ENCODE measurements around the gene EMILIN2. TPM values are rescaled to one million over a fixed set of nuclear protein-coding genes. Genes with fewer than 3 reads are reported as not detected.

The EMILIN2 gene
- total and polyA plus RNA-seq, 9 of the 15 experiments (the other 6 are each of a cell fraction or from before 2014, with no cell fraction given) = 0.01 to 0.40 (median 0.19) TPM

- no peak for FAIRE-seq
- Histone ChIP-seq H3K4me2 (ENCODE audit: insufficient read depth, low read length) (no peak overlapping the region), H3K79me2 (ENCODE audit: control insufficient read depth, insufficient read depth, low read length) (no peaks in the 10 kb centered on the region), H3K27ac (ENCODE audit: extremely low read depth, low read depth, low read length) (no peak overlapping the region), H3K36me3 (ENCODE audit: control insufficient read depth, insufficient read depth, low read length) (no peaks in the 10 kb centered on the region), H3K27me3 (ENCODE audit: control insufficient read depth in 2 of 2, insufficient read depth in 2 of 2, low read length in 2 of 2) (no peaks in the 10 kb centered on the region), H3K4me1 (replicated peaks in 1 of 2; ENCODE audit: control insufficient read depth in 2 of 2, insufficient read depth in 2 of 2, low read length in 2 of 2) (peaks cover 5 to 10% of the 10 kb centered on the region in 2 experiments; a peak in 4 of 5 replicates), H3K9me3 (replicated peaks; ENCODE audit: control insufficient read depth, insufficient read depth, low read depth, low read length) (no peaks in the 10 kb centered on the region), H3K4me3 (no peak overlapping the region), H2AFZ (ENCODE audit: low read depth, low read length) (no peak overlapping the region), H3K9me1 (ENCODE audit: control insufficient read depth, insufficient read depth, low read length) (no peaks in the 10 kb centered on the region), H3K9ac (ENCODE audit: insufficient read depth in 1 of 2, low read depth in 2 of 2, low read length in 2 of 2) (no peak overlapping the region), H4K20me1 (replicated peaks; ENCODE audit: control insufficient read depth, insufficient read depth, low read length) (no peaks in the 10 kb centered on the region)
- in situ Hi-C loops (cut with MboI) = no loop called here
- CTCF ChIA-PET (ENCODE audit: low intra/inter-chr PET ratio) = no interaction called here
- no peak for ATAC-seq
- no TSS peak for BruUV-seq (replicated peaks)
- no peak for TF ChIP-seq IFI16 (CRISPR knock-in tag; IDR thresholded peaks at IDR 0.05)
- TF ChIP-seq ZNF121 (CRISPR knock-in tag; conservative IDR thresholded peaks at IDR 0.05) = peak; percentile 76
- TF ChIP-seq, protein P1, sequence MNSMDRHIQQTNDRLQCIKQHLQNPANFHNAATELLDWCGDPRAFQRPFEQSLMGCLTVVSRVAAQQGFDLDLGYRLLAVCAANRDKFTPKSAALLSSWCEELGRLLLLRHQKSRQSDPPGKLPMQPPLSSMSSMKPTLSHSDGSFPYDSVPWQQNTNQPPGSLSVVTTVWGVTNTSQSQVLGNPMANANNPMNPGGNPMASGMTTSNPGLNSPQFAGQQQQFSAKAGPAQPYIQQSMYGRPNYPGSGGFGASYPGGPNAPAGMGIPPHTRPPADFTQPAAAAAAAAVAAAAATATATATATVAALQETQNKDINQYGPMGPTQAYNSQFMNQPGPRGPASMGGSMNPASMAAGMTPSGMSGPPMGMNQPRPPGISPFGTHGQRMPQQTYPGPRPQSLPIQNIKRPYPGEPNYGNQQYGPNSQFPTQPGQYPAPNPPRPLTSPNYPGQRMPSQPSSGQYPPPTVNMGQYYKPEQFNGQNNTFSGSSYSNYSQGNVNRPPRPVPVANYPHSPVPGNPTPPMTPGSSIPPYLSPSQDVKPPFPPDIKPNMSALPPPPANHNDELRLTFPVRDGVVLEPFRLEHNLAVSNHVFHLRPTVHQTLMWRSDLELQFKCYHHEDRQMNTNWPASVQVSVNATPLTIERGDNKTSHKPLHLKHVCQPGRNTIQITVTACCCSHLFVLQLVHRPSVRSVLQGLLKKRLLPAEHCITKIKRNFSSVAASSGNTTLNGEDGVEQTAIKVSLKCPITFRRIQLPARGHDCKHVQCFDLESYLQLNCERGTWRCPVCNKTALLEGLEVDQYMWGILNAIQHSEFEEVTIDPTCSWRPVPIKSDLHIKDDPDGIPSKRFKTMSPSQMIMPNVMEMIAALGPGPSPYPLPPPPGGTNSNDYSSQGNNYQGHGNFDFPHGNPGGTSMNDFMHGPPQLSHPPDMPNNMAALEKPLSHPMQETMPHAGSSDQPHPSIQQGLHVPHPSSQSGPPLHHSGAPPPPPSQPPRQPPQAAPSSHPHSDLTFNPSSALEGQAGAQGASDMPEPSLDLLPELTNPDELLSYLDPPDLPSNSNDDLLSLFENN (IDR thresholded peaks at IDR 0.05; ENCODE audit: low read depth in 2 of 2, low read length in 2 of 2) = no peak
- no peak for TF ChIP-seq E2F1 (CRISPR knock-in tag; IDR thresholded peaks at IDR 0.05)
- TF ChIP-seq NFATC3 (IDR thresholded peaks at IDR 0.05) = no peak
- no peak for TF ChIP-seq SETDB1 (IDR thresholded peaks at IDR 0.05; ENCODE audit: low read length)
- peak; percentile 94 for TF ChIP-seq TFE3 (CRISPR knock-in tag; IDR thresholded peaks at IDR 0.05)
- peak; percentile 71 for TF ChIP-seq RAD51 (IDR thresholded peaks at IDR 0.05; ENCODE audit: borderline replicate concordance, low read depth)
- peak; percentile 59; the same call in 1 of the 2 replicates for TF ChIP-seq TOE1 (IDR thresholded peaks at IDR 0.05; ENCODE audit: borderline replicate concordance)
- no peak for TF ChIP-seq TOE1 (CRISPR knock-in tag; IDR thresholded peaks at IDR 0.05; ENCODE audit: borderline replicate concordance, low read depth)
- intact Hi-C loops (cut with micrococcal nuclease) = no loop called here
- POLR2A ChIA-PET = no interaction called here
- no peak for DNase-seq (ENCODE audit: extremely low read depth in 1 of 4, low spot score in 3 of 4)
- WGBS (ENCODE audit: insufficient coverage, low coverage, missing lambda C conversion rate) = 41% methylated on average over 6 of the region's 6 CpGs
Measured at GRCh38 chr18:2872095-2872494, 25.3 kb downstream of the EMILIN2 start.
